ENCODE results near the gene CHRNA3.

Gene CHRNA3

DNA sequence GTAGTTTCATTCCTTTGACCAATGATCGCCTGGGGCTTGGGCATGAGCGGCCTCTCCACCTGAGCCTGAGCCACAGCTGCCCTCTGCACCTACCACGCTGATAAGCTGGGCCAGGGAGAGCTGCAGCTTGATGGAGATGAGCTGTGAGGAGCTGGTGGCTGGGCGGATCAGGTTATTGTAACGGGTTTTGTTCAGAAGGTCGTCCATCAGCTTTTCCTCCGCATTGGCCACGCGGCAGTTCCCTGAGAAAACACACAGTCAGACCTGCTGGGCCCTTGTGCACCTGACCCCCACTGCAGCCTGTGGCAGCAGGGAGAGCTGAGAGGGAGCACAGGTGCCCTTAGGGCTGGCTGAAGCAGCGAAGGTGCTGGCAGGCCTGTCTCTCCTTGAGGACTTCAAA, 14.6 kb upstream of the CHRNA3 start:
- Histone ChIP-seq H3K27me3 (ENCODE audit: insufficient read depth, low read depth, severe bottlenecking) (no peaks in the 10 kb centered on the region), H3K36me3 (peaks cover 48% of the 10 kb centered on the region), H3K27ac (no peak overlapping the region), H3K9me3 (ENCODE audit: severe bottlenecking) (no peaks in the 10 kb centered on the region), H3K4me3 (ENCODE audit: low read depth, low read length) (no peak overlapping the region)
- DNase-seq, result no peak
- no peak for TF ChIP-seq CTCF (IDR thresholded peaks at IDR 0.05; ENCODE audit: low read depth, low read length)

- TF ChIP-seq CTCF (IDR thresholded peaks at IDR 0.05; ENCODE audit: low read depth, low read length), result no peak
- H3K9me3 ChIP-seq (ENCODE audit: severe bottlenecking), result no peaks in the 10 kb centered on the region
- H3K36me3 ChIP-seq, result peaks cover 55% of the 10 kb centered on the region
- no peak for DNase-seq
- no peaks in the 10 kb centered on the region for H3K27me3 ChIP-seq (ENCODE audit: insufficient read depth, low read depth, severe bottlenecking)
- no peak overlapping the region for H3K4me3 ChIP-seq (ENCODE audit: low read depth, low read length)
- no peak overlapping the region for H3K27ac ChIP-seq
Observed at GRCh38 chr15:78634210-78635145, 13.7 kb upstream of the CHRNA3 start.

GRCh38 chr15:78633348-78633747, 12.6 kb upstream of the CHRNA3 start:
- Histone ChIP-seq H3K27ac (no peak overlapping the region), H3K4me3 (ENCODE audit: low read depth, low read length) (no peak overlapping the region), H3K27me3 (ENCODE audit: insufficient read depth, low read depth, severe bottlenecking) (no peaks in the 10 kb centered on the region), H3K9me3 (ENCODE audit: severe bottlenecking) (no peaks in the 10 kb centered on the region), H3K36me3 (peaks cover 66% of the 10 kb centered on the region)
- TF ChIP-seq CTCF (IDR thresholded peaks at IDR 0.05; ENCODE audit: low read depth, low read length), result no peak
- DNase-seq, result no peak

GRCh38 chr15:78630886-78631633, 10.3 kb upstream of the CHRNA3 start:
- H3K36me3 ChIP-seq, result peaks cover 78% of the 10 kb centered on the region
- TF ChIP-seq CTCF (IDR thresholded peaks at IDR 0.05; ENCODE audit: low read depth, low read length), result no peak
- H3K9me3 ChIP-seq (ENCODE audit: severe bottlenecking), result no peaks in the 10 kb centered on the region
- no peak overlapping the region for H3K4me3 ChIP-seq (ENCODE audit: low read depth, low read length)
- no peak overlapping the region for H3K27ac ChIP-seq
- DNase-seq, result no peak
- no peaks in the 10 kb centered on the region for H3K27me3 ChIP-seq (ENCODE audit: insufficient read depth, low read depth, severe bottlenecking)

- H3K27ac ChIP-seq, result no peak overlapping the region
- no peaks in the 10 kb centered on the region for H3K27me3 ChIP-seq (ENCODE audit: insufficient read depth, low read depth, severe bottlenecking)
- no peaks in the 10 kb centered on the region for H3K9me3 ChIP-seq (ENCODE audit: severe bottlenecking)
- H3K36me3 ChIP-seq, result peaks cover 83% of the 10 kb centered on the region
- no peak overlapping the region for H3K4me3 ChIP-seq (ENCODE audit: low read depth, low read length)
- TF ChIP-seq CTCF (IDR thresholded peaks at IDR 0.05; ENCODE audit: low read depth, low read length), result no peak
- DNase-seq, result no peak
Observed at GRCh38 chr15:78629716-78630065, 8.9 kb upstream of the CHRNA3 start.
